Measurements from ENCODE around the gene NECTIN2.
"Not testable (repeated sequence)": the region's sequence is repeated elsewhere in the genome, so short reads cannot be mapped to it uniquely, and the experiment has no call there.

NECTIN2 gene

DNA sequence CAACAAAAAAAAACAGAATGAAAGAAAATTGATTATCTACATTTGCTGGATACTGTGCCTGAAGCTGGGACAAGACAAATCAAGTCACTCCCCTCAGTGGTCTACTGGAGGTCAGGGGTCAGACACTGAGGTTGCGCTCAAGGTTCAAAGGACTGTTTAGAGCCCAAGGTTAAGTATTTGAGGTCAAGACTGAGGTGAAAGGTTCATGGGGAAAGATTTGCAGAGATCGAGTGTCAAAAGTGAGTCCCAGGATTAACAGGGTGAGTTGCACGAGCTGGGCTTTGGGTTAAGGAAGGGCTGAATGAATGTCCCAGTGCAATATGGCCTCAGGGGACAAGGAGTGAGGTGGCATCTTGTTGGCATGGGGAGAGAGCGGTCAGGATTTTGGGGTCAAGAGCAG, 41.6 kb downstream of the NECTIN2 start:
- no peak for DNase-seq

- DNase-seq, result not testable (repeated sequence)
These were observed 42.2 kb downstream of the NECTIN2 start for GRCh38 chr19:44888335-44888734.

- DNase-seq, result no peak
These were observed 43.8 kb downstream of the NECTIN2 start for GRCh38 chr19:44889830-44890365.

DNA sequence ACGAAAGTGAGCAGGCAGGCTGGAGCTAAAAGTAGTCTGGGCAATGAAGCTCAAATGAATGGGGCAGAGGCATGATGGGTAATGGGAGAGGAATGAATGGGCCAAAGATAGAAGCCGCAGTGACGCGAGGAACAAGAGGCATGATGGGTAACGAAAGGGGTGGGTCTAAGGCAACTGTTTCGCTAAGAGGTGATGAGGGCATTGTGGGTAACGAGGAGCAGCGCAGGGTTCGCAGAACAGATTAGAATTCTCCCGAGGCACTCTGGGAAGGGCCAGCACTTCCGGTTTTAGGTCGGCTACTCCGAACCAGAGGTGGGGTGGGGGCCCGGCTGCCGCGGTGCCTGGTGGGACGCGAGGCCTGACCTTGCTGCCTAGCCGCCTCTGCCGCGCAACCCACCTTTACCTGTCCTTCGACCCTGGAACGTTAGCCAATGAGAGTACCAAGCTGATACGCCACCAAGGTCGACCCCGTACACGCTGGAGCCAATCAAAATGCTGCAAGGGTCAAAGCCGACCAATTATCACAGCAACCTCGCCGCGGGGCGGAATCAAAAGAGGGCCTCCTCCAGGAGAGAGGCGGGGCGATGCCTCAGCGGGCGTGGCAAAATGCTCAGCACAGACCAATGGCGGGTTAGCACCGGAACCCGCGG, 44.4 kb downstream of the NECTIN2 start:
- DNase-seq, result peak; percentile 100

DNA sequence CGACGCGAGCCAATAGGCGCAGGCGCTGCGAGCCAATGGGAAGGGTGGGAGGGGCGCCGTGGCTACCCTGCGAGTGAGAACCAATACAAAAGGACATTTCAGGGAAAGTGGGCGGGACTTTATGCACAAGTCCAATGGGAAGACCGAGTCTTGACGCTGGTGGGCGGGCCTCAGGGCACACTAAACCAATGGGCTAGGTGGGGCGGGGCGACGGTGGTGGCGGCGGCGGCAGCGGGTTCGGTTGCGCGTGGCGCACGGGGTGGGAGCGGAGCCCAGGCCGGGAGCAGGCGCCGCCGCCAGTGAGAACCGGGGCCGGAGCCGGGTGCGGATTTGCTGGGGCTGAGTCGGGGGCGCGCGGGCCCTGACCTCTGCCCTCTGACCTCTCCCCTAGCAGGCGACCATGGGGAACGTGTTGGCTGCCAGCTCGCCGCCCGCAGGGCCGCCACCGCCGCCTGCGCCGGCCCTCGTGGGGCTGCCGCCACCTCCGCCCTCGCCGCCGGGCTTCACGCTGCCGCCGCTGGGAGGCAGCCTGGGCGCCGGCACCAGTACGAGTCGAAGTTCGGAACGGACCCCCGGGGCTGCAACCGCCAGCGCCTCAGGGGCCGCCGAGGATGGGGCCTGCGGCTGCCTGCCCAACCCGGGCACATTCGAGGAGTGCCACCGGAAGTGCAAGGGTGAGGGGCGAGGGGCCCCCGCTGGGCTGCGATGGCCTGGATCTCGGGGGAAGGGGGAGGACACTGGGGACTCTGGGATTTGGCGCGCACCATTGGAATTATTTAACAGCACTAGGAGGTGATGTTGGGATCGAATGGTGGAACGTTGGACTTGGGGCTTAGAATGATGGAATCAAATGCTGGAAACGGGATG, 45.2 kb downstream of the NECTIN2 start, which contains the start of gene TOMM40:
Gene TOMM40 (plus strand): TSS at position 239 of the 867 bp plus-strand sequence. CDS start 162 bp downstream, at position 401.
- peak; percentile 100 for DNase-seq

DNA sequence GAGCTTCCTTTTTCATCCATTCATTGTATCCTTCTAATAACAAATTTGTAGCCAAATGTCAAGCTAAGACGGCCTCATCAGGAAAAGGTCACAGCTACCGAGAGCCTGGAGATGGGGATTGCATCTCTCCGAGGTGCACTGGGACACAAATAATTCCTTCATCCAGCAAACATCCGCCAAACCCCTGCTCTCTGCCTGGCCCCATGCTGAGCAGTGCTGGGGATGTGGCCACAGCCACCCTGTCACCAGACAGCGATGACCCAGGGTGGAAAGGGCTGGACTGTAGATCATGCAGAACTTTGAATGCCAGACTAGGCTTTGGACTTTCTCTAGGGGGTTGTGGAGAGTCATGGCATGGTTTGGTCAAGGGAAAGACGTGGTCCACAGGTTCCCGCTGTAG, 46.8 kb downstream of the NECTIN2 start:
- no peak for DNase-seq

DNA sequence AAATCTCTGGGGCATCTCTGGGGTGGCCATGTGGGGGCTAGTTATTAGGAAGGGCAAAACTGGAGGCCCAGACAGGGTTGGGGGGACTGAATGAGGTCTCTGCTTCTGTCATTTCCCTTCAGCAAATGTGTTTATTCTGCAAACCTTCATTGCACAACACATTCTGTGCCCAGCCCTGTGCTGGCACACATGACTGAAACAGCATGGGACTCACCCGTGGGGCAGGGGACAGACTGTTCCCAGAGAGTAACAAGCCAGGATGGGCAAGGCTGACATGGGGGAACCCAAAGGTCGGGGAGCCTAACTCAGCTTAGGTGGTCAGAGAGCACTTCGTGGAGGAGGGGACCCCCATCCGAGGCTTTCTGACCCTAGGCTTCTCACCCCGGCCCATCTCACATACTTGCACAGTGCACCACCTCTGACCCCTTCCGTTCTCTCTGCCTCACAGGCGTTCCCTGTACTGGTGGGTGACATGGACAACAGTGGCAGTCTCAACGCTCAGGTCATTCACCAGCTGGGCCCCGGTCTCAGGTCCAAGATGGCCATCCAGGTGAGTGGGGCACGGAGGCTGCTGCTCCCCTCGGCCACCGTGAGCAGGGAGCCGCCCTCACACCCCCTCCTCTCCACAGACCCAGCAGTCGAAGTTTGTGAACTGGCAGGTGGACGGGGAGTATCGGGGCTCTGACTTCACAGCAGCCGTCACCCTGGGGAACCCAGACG, 47.4 kb downstream of the NECTIN2 start:
- DNase-seq, result no peak

DNA sequence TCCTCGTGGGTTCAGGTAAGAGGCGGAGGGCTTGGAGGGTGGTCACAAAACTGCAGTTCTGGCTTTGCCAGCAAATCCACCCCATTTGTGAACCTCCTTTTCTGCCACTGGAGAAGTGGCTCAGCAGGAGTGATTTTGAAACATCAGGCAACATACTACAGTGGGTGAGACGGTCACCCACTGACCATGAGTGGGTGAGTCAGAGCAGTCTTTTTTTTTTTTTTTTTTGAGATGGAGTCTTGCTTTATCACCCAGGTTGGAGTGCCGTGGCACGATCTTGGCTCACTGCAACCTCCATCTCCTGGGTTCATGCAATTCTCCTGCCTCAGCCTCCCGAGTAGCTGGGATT, 47.9 kb downstream of the NECTIN2 start:
- no peak for DNase-seq

DNA sequence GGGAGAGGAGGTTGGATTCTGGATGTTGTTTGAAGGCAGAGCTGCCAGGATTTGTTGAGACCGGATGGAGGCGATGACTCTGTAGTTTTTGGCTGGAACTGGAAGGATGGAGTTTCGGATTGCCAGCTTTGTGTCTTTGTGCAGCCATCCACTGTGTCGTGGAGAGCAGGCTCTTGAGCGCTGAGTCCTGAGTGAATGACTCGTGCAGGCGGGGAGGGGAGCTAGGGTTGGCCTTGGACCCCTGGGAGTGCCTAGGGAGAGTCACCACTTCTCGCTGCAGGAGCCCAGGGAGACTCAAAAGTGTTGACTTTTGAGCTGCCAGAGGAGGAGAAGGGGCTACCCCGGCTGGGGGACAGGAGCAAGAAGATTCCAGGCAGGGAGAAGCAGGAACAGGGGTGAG, 48.8 kb downstream of the NECTIN2 start:
- DNase-seq, result no peak

GRCh38 chr19:44897835-44898234, 51.7 kb downstream of the NECTIN2 start:
- DNase-seq, result no peak

DNA sequence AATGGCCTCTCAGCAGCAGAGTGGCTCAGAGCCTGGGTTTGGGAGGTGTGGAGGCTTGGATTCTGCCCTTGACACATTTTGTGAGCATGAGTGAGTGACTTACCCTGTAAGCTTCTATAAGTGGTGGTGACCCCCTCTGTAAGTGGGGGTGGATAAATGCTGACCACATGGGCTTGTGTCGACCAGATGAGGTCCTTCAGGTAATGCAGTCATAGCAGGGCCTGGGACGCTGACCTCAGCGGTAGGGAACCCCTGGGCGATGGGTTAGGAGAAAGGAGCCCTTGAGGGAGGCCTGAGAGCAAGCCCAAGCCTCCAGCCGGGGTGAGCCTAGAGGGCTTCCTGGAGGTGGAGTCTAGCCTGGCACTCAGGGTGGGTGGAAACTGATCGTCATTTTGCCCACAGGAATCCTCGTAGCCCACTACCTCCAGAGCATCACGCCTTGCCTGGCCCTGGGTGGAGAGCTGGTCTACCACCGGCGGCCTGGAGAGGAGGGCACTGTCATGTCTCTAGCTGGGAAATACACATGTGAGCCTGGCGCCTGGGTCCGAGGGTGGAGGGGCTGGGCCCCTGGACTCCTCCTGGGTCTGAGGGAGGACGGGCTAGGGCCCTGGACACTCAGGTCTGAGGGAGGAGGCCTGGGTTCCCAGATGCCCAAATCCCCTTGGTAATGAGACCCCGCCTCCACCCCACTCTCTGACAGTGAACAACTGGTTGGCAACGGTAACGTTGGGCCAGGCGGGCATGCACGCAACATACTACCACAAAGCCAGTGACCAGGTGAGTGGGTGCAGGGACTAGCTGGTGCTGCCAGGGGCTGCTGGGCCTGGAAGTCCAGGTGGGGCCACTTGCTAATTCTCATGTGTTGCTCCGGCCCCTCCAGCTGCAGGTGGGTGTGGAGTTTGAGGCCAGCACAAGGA, 54.5 kb downstream of the NECTIN2 start:
- DNase-seq, result no peak

DNA sequence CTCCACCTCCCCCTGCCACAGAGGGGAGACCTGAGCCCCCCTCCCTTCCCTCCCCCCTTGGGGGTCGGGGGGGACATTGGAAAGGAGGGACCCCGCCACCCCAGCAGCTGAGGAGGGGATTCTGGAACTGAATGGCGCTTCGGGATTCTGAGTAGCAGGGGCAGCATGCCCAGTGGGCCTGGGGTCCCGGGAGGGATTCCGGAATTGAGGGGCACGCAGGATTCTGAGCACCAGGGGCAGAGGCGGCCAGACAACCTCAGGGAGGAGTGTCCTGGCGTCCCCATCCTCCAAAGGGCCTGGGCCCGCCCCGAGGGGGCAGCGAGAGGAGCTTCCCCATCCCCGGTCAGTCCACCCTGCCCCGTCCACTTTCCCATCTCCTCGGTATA, 57.1 kb downstream of the NECTIN2 start:
- no peak for DNase-seq

DNA sequence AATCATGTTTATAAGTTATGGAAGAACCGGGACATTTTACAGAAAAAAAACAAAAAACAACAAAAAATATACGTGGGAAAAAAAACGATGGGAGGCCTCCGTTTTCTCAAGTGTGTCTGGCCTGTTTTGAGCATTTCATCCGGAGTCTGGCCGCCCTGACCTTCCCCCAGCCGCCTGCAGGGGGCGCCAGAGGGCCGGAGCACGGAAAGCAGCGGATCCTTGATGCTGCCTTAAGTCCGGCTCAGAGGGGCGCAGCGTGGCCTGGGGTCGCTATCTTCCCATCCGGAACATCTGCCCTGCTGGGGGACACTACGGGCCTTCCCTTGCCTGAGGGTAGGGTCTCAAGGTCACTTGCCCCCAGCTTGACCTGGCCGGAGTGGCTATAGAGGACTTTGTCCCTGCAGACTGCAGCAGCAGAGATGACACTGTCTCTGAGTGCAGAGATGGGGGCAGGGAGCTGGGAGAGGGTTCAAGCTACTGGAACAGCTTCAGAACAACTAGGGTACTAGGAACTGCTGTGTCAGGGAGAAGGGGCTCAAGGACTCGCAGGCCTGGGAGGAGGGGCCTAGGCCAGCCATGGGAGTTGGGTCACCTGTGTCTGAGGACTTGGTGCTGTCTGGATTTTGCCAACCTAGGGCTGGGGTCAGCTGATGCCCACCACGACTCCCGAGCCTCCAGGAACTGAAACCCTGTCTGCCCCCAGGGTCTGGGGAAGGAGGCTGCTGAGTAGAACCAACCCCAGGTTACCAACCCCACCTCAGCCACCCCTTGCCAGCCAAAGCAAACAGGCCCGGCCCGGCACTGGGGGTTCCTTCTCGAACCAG, 57.7 kb downstream of the NECTIN2 start:
- no peak for DNase-seq

- no peak for DNase-seq
These were observed 58.4 kb downstream of the NECTIN2 start for GRCh38 chr19:44904426-44904994.

- DNase-seq, result no peak
These were observed 59.5 kb downstream of the NECTIN2 start, which contains the start of gene APOE for GRCh38 chr19:44905437-44906160. APOE (plus strand) TSS chr19:44905796; CDS start chr19:44906625, 829 bp downstream.

- no peak for DNase-seq
These were observed 61.5 kb downstream of the NECTIN2 start for GRCh38 chr19:44907613-44908012.

DNA sequence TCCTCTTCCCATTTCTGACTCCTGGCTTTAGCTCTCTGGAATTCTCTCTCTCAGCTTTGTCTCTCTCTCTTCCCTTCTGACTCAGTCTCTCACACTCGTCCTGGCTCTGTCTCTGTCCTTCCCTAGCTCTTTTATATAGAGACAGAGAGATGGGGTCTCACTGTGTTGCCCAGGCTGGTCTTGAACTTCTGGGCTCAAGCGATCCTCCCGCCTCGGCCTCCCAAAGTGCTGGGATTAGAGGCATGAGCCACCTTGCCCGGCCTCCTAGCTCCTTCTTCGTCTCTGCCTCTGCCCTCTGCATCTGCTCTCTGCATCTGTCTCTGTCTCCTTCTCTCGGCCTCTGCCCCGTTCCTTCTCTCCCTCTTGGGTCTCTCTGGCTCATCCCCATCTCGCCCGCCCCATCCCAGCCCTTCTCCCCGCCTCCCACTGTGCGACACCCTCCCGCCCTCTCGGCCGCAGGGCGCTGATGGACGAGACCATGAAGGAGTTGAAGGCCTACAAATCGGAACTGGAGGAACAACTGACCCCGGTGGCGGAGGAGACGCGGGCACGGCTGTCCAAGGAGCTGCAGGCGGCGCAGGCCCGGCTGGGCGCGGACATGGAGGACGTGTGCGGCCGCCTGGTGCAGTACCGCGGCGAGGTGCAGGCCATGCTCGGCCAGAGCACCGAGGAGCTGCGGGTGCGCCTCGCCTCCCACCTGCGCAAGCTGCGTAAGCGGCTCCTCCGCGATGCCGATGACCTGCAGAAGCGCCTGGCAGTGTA, 62.2 kb downstream of the NECTIN2 start:
- DNase-seq, result no peak

DNA sequence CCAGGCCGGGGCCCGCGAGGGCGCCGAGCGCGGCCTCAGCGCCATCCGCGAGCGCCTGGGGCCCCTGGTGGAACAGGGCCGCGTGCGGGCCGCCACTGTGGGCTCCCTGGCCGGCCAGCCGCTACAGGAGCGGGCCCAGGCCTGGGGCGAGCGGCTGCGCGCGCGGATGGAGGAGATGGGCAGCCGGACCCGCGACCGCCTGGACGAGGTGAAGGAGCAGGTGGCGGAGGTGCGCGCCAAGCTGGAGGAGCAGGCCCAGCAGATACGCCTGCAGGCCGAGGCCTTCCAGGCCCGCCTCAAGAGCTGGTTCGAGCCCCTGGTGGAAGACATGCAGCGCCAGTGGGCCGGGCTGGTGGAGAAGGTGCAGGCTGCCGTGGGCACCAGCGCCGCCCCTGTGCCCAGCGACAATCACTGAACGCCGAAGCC, 62.8 kb downstream of the NECTIN2 start:
- DNase-seq, result no peak

- DNase-seq, result no peak
These were observed 63.7 kb downstream of the NECTIN2 start for GRCh38 chr19:44909775-44910174.

Data from amniotic stem cell (primary cell).